NT2/D1 (cell line): Measurements from ENCODE around the gene ZNF664.

Source experiments
- YY1 ChIP-seq: IDR thresholded peaks from 2 replicates; pipeline ENCODE4 v1.6.1; 2011; ENCODE audit not compliant: insufficient read length, insufficient read depth
- ZNF274 ChIP-seq: IDR thresholded peaks from 2 replicates; pipeline ENCODE4 v1.6.1; 2011; ENCODE audit warnings: mild to moderate bottlenecking, low read depth, low read length

DNA sequence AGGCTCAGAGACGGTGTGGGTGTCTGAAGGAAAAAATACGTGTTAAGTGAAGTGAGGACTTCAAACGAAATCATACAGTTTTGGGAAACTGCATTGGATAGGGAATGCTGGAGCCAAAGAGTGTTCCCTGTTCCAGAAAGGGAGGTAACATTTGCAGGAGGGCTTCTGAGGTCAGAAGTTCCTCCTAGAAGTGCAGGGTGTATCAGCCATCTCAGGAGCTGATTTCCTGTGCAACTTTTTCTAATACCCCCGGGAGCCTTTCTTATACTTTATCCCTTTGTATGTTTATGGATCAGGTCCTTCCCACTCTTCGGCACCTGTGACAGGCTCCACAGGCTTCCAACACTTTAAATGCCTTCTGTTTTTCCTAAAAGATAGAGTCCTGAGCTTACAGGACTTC, 24.9 kb downstream of the ZNF664 start:
- TF ChIP-seq ZNF274 (no peak), YY1 (no peak)
